22Rv1 (cell line): Measurements from ENCODE around the gene GPR173.

Experiments
- H3K27ac ChIP-seq: fragments of 450-650 bp; 2 replicates; pipeline ENCODE4 v1.5.1; 2017
- CTCF ChIP-seq: fragments of 450-650 bp; IDR thresholded peaks from 2 replicates; pipeline ENCODE4 v1.5.1; 2017; ENCODE audit warnings: mild to moderate bottlenecking
- ZFX ChIP-seq: fragments of 450-650 bp; IDR thresholded peaks from 2 replicates; pipeline ENCODE4 v1.6.1; 2017; ENCODE audit warnings: antibody characterized with exemption, borderline replicate concordance

GPR173 gene, protein sequence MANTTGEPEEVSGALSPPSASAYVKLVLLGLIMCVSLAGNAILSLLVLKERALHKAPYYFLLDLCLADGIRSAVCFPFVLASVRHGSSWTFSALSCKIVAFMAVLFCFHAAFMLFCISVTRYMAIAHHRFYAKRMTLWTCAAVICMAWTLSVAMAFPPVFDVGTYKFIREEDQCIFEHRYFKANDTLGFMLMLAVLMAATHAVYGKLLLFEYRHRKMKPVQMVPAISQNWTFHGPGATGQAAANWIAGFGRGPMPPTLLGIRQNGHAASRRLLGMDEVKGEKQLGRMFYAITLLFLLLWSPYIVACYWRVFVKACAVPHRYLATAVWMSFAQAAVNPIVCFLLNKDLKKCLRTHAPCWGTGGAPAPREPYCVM

DNA sequence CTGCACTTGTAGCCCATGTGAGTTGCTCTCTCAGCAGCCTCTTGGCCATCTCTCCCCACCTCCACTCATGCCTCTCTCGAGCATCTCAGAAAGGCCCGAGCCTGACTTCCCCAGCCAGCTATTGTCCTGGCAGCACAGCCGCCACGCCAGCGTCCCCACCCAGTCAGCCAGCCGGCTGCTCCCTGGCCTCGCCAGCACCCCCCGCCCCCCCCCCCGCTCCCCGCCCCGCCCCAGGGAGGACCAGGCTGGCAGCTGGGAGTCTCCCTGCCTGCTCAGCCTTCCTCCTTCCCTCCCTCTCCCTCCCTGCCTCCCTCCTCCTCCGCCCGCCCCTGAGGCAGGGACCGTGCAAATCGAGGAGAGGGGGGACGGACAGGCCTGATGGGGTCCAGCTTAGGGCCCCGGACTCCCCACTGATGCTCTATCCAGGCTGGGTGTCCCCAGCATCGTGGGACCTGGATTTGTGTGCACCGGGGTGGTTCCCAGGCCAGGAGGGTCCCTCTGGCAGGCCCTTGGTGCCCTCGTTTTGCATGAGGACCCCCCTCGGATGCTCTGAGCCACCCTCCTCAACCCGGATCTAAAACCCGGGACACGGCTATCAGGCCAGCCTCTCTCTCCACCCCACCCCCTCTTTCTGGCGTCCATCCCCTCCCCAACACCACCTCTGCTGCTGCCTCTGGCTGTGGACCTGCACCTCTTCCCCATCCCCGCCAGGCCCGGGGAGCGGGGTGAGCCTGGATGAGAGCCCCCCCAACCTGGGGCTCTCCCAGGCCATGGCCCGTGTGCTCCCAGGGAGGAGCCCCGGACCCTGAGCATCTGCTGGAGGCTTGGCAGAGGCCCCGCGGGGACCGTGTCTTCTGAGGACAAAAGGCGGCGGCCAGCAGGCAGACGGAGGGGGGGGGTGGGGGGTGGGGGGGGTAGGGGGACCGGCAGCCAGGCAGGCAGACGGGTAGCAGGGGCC lies at the start of gene GPR173:
Gene GPR173, plus strand, starts transcription at position 621 of the 958 bp plus-strand sequence. CDS start 27,833 bp downstream, outside the sequence.
- H3K27ac ChIP-seq = no peak within 1 kb of the TSS

GRCh38 chrX:53000447-53001135 lies 48.0 kb upstream of the GPR173 start:
- TF ChIP-seq CTCF (no peak), ZFX (no peak)
- no peak overlapping the region for H3K27ac ChIP-seq

More for the DNA sequence above, at the start of gene GPR173:
- TF ChIP-seq ZFX (no peak), CTCF (no peak)

DNA sequence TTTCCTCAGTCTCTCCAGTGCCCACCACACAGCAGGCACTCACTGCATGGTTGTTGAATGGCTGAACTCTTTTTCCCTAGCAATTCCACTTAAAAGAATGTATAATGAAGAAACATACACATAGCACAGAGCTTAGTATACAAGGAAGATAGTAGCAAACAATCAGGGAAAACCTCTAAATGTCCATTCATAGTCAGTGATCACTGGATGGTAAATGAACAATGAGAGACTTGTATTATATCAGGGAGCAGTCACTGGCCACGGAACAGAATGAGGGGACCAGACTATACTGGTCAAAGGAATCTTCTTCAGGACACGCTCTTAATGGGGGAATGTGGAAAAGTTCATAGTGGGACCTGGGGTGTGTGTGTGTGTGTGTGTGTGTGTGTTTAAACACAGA lies 46.6 kb upstream of the GPR173 start:
- no peak overlapping the region for H3K27ac ChIP-seq
- no peak for TF ChIP-seq CTCF
- TF ChIP-seq ZFX = no peak

- no peak for TF ChIP-seq CTCF
- TF ChIP-seq ZFX = no peak
- H3K27ac ChIP-seq = no peak overlapping the region
Observed at GRCh38 chrX:53003111-53003510, 45.5 kb upstream of the GPR173 start.

- TF ChIP-seq ZFX = no peak
- no peak for TF ChIP-seq CTCF
- no peak overlapping the region for H3K27ac ChIP-seq
Observed at GRCh38 chrX:53004038-53004437, 44.6 kb upstream of the GPR173 start.

GRCh38 chrX:53004811-53005210 lies 43.8 kb upstream of the GPR173 start:
- no peak overlapping the region for H3K27ac ChIP-seq
- TF ChIP-seq CTCF (no peak), ZFX (no peak)
